Activated CD8-positive, alpha-beta memory T cell treated with anti-CD3 and anti-CD28 coated beads for 48 hours (primary cell): ENCODE data around the gene TMEM127.
"Not testable (repeated sequence)": the region's sequence is repeated elsewhere in the genome, so short reads cannot be mapped to it uniquely, and the experiment has no call there.

Experiments
- DNase-seq, 3 experiments: peaks; one replicate each; pipeline ENCODE4 v3.0.0-alpha.2; 2020; ENCODE audit warnings: low read depth in 2 of 3, low spot score in 2 of 3

TMEM127 gene

GRCh38 chr2:96264656-96265348 lies 995 bp downstream of the TMEM127 start:
- DNase-seq: peak in 2 of 3 experiments; percentile 11 to 13

- no peak for DNase-seq
These were observed 1.7 kb downstream of the TMEM127 start for GRCh38 chr2:96264086-96264485.

GRCh38 chr2:96262306-96262705 lies 3.5 kb downstream of the TMEM127 start:
- no peak for DNase-seq

DNA sequence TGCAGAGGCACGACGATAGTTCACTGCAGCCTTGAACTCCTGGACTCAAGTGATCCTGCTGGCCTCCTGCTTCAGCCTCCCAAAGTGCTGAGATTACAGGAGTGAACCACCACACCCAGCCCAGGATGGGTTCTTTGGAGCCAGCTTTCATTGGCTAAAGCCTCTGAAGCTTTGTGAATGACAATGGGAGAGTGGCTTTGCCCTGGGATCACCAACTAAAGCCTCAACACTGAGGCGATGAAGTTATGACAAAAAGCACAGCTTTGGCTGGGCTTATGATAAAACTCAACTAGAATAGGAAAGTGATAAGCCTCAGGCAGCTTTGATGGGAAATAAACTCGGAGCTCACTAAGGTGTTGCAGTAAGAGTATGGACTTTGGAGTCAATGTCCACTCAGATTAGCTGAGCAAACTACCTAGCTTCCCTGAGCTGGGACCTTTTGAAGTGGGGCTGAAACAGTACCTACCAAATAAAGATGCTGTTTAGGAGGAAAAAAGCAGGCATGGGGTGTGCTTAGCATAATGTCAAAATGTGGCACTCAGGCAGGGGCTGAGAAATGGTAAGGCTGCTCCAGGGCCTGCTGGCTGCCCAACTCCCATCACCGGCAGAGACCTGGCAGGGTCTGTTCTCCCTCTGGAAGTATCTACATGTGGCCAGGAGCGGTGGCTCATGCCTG lies 4.3 kb downstream of the TMEM127 start:
- no peak for DNase-seq

- DNase-seq: peak in 1 of 3 experiments; percentile 7
These were observed 5.2 kb downstream of the TMEM127 start for GRCh38 chr2:96260387-96261260.

DNA sequence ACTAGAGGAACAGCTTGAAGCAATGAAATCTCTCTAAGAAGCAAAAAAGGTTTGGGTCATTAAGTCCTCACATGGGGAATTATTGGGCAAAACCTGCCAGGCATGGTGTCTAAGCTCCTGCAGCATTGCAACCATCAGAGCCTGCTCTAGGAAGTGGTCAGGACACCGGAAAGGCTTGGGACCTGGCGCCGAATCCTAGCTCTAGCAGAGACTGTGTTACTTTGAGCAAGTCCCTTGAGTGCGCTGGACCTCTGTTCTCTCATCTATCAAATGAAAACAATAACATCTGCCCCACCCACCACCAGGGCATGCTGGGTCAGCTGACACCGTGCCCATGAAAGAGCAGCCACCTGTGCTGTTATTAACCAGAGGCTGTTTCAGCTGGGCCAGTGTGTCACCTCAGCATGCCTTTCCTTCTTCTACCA lies 6.3 kb downstream of the TMEM127 start:
- DNase-seq: no peak

DNA sequence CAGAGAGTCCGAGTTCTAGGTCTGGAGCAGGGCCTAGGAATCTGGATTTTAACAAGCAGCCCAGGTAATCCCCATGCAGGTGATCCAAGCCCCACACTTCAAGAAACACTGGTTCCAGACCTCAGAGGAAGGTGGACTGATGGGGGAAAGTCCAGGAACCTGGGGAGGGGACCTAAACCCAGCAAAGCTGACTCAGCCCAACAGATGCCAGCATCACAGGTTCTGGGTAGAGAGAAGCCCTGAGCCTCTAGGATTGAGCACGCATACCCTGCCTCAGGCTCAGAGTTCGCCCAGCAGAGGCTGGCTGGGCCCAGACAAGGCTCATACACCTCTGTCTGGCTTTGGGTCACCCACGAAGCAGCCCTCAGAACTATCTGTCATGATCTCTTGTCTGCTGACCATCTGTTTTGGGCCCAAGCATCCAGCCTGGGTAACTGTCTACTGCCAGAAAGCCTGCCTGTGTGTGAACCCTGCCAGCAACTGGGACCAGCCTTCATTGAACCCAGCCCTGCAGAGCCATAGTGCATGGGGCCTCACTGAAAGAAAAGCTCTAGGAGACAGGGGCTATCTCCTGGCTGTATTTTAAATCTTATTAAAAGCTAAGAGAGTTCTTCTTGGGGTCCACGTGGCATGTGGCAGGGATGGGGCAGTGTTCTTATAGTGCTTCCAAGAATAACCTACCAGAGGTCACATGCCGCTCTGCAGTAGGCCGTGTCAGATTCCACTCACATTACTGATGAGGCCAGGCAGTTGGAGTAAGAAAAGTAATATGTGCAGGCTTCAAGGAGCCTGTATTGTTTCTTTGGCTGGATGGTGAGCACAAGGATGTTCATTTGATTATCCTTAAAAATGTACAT lies 7.4 kb downstream of the TMEM127 start:
- DNase-seq: no peak

GRCh38 chr2:96257744-96258143 lies 8.1 kb downstream of the TMEM127 start:
- not testable (repeated sequence) for DNase-seq

DNA sequence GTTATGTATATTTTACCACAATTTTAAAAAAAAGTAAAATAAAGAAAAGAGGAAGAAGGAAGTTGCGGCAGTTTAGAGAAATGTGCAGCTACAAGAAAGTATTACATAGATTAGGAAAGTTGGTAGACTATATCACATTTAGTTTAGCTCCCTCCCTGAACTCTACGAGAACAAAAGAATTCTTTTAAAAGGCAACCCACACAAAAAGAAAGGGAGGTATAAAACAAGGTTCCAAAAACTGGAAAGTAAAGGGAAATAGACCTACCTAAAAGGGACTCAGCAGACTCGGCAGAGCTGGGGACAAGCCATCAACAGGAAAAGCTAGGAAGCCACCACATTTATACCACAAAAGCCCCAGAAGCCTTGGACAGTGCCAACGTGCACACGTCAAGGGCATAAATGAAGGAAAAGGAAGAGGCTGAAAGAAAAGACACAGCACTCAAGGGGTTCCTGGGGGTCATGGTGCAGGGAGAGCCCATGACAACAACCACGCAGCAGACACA lies 9.1 kb downstream of the TMEM127 start:
- no peak for DNase-seq

GRCh38 chr2:96254571-96254970 lies 11.2 kb downstream of the TMEM127 start:
- no peak for DNase-seq

GRCh38 chr2:96253006-96253405 lies 12.8 kb downstream of the TMEM127 start:
- no peak for DNase-seq

GRCh38 chr2:96252526-96252925 lies 13.3 kb downstream of the TMEM127 start:
- DNase-seq: no peak

DNA sequence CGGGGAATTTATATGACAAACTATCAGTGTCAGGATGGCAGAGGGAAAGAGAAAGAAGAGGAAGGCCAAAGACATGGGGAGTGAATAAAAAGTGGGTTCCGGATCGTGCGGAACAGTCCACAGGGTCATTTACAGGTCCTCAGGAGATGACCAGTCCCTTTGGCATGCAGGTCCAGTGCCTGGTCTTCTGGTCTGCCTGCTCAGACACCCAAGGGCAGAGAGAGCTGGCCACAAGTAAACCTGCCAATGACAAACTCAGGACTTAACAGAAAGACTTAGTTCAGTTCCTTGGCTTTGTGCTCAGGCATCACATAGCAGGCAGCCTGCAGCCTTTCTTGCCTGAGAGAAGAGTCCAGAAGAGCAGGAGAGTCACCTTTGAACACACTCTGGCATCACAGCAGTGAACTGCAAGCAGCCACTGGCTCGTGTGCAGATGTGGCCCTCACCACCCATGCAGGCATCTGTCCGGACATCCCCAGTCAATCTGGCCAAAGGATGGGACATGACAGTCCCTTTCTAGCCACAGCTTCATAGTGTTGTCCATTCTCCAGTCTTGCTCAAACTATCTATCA lies 14.0 kb downstream of the TMEM127 start:
- DNase-seq: no peak

GRCh38 chr2:96250188-96250587 lies 15.6 kb downstream of the TMEM127 start:
- no peak for DNase-seq

- DNase-seq: no peak
These were observed 16.1 kb downstream of the TMEM127 start for GRCh38 chr2:96249654-96250053.

GRCh38 chr2:96248624-96249023 lies 17.2 kb downstream of the TMEM127 start:
- DNase-seq: no peak

- no peak for DNase-seq
These were observed 17.9 kb downstream of the TMEM127 start for GRCh38 chr2:96247896-96248295.

GRCh38 chr2:96247009-96247408 lies 18.8 kb downstream of the TMEM127 start:
- no peak for DNase-seq

DNA sequence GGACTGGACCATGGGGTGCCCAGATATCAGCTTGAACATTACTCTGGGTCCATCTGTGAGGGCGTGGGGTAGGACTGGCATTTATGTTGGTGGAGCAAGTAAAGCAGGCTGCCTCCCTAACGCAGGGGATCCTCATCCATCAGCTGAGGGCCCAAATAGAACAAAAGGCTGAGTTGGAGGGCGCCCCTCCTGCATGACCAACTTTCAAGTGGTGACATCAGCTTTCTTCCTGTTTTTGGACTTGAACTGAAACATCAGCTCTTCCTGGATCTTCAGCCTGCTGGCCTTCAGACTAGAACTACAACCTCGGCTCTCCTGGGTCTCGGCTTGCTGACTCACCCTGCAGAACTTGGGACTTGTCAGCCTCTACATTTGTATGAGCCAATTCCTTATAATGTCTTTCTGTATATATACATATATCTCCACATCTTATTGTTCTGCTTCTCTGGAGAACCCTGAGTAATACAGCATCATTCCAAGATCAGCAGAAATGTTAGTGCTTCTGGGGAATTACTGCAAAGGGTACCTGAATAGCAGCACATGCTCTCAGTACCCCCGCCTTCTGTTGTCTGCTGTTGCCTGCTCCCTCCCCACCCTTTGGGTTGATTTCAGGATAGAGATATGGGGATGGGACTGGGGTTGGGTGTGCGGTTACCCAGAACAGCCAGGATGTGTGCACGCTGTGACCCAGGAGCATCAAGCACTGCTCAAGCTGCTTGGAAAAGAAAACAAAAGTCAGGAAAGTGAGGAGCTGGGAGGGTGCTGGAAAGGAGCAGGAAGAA lies 20.0 kb downstream of the TMEM127 start:
- no peak for DNase-seq

- no peak for DNase-seq
These were observed 22.0 kb downstream of the TMEM127 start for GRCh38 chr2:96243843-96244242.
